ENCODE results near the gene PAXIP1.

Gene PAXIP1

GRCh38 chr7:154911862-154912455, 91.0 kb downstream of the PAXIP1 start:
- DNase-seq = no peak

- DNase-seq = no peak
These were observed 91.5 kb downstream of the PAXIP1 start for GRCh38 chr7:154911411-154911810.

GRCh38 chr7:154910977-154911376, 91.9 kb downstream of the PAXIP1 start:
- DNase-seq = no peak

GRCh38 chr7:154910125-154910524, 92.8 kb downstream of the PAXIP1 start:
- DNase-seq = no peak

GRCh38 chr7:154909241-154910105, 93.5 kb downstream of the PAXIP1 start:
- DNase-seq = no peak

GRCh38 chr7:154907651-154908620, 95.0 kb downstream of the PAXIP1 start:
- no peak for DNase-seq

GRCh38 chr7:154906736-154907355, 96.1 kb downstream of the PAXIP1 start:
- no peak for DNase-seq

- no peak for DNase-seq
These were observed 96.7 kb downstream of the PAXIP1 start for GRCh38 chr7:154906201-154906600.

- DNase-seq = no peak
These were observed 97.3 kb downstream of the PAXIP1 start for GRCh38 chr7:154905615-154906014.

GRCh38 chr7:154905146-154905545, 97.8 kb downstream of the PAXIP1 start:
- no peak for DNase-seq

GRCh38 chr7:154903083-154903731, 99.7 kb downstream of the PAXIP1 start:
- DNase-seq = no peak

- no peak for DNase-seq
These were observed 100.3 kb downstream of the PAXIP1 start for GRCh38 chr7:154902600-154903082.

- DNase-seq = no peak
These were observed 103.1 kb downstream of the PAXIP1 start for GRCh38 chr7:154899862-154900261.

GRCh38 chr7:154898973-154899855, 103.7 kb downstream of the PAXIP1 start:
- DNase-seq = no peak

GRCh38 chr7:154896076-154896475, 106.8 kb downstream of the PAXIP1 start:
- no peak for DNase-seq

All from activated CD4-positive, alpha-beta T cell treated with anti-CD3 and anti-CD28 coated beads for 4 hours (primary cell).